ENCODE results near the gene POU2F2.
"Not testable (repeated sequence)": the region's sequence is repeated elsewhere in the genome, so short reads cannot be mapped to it uniquely, and the experiment has no call there.

Gene POU2F2

DNA sequence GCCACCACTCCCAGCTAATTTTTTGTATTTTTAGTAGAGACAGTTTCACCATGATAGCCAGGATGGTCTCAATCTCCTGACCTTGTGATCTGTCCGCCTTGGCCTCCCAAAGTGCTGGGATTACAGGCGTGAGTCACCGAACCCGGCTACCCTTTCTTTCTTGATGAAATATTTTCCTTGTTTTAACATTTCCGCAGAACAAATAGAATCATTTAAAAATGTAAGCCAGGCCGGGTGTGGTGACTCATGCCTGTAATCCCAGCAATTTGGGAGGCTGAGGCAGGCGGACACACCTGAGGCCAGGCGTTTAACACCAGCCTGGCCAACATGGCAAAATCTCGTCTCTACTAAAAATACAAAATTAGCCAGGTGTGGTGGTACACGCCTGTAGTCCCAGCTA, 32.0 kb downstream of the POU2F2 start:
- not testable (repeated sequence) for DNase-seq (ENCODE audit: low read depth, low spot score)

DNA sequence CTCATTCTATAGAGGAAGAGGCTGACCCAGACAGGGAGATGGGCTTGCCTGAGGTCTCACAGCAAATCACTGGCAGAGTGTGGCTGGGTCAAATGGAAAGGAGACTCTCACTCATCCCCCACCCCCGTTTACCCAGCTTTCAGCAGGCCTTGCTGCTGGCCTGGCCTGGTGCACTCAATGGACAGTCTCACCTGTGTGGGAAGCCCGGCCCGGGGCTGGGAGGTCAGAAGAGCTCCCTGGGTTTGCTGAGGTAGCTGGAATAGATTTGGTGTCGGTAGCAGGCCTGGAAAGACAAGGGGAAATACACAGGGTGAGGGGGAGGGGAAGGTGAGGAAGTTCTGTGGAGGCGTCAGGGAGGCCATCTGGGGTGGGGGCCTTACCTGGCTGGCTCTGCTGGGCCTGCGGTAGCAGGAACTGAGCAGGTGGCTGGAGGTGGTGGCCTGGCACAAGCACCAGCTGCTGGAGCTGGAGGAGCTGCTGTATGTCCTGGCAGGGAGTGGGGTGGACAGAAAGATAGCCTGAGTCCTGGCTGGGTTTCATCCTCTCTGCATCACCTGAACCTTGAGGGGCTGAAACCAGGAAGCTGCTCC, 32.8 kb downstream of the POU2F2 start:
- no peak for DNase-seq (ENCODE audit: low read depth, low spot score)

DNA sequence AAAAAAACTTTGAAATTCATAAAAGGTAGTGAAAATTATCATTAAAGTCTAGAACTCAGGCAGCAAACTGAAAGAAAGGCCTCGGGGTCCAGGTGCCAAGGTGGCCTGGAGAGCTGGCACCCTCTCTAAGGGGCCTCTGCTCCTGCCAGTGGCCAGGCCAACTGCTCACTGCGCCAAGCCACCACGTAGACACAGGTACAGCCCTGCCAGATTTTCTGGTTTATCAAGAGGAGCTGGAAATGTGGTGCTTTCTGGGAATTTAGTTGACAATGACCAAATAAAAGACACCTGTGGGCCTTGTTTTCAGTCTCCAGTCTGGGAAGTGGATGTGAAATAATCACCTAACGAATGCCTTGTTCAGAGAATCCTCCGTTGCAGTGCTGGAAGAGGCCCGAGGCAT, 33.5 kb downstream of the POU2F2 start:
- no peak for DNase-seq (ENCODE audit: low read depth, low spot score)

DNA sequence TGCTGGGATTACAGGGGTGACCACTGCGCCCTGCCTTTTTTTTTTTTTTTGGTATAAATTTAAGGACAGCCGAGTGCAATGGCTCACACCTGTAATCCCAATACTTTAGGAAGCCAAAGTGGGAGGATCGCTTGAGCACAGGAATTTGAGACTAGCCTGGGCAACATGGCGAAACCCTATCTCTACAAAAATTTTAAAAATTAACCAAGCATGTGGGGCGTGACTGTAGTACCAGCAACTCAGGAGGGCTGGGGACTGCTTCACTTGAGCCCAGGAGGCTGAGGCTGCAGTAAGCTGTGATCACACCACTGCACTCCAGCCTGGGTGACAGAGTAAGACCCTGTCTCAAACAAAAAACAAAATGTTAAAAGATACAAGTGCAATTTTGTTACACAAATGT, 34.8 kb downstream of the POU2F2 start:
- DNase-seq (ENCODE audit: low read depth, low spot score) = no peak

DNA sequence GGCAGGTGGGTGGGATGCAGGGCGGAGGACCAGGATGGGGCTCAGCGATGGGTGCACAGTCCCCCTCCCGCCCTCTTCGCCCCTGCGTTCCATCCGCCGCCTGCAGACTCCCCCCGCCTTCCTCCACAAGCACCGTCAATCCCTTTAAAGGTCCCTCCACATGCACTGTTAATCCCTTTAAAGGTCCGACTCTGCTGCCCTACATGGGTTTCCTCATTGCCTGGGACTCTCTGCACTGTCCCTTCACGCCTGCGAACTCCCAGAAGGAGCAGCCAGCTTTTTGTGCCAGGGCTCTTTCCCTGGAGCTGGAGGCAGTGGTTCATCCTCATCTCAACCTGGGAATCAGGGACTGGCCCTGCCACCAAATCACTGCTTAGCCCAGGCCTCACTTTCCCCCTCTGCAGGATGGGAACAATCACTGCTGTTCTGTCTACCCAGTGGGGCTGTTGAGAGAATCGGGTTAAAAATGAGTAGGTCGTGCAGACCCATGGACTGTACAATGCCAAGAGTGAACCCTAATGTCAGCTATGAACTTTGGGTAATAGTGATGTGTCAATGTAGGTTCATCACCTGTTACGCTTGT, 35.9 kb downstream of the POU2F2 start:
- no peak for DNase-seq (ENCODE audit: low read depth, low spot score)

DNA sequence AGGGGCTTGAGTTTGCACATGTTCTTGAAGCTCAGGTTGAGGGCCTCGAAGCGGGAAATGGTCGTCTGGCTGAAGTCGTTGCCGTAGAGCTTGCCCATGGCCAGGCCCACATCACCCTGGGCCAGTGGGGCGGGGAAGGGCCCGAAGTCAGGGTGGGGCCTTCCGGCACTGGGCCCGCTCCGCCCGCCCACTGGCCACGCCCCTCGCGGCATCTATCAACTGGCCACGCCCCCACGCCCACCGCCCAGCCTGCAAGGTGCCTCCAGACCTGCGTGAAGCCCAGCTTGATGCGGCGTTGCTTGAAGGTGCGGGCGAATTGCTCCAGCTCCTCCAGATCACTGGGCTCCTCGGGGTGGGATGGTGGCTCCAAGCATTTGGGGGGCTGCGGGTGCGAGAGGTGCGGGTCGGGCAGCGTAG, 36.4 kb downstream of the POU2F2 start:
- DNase-seq (ENCODE audit: low read depth, low spot score) = no peak

DNA sequence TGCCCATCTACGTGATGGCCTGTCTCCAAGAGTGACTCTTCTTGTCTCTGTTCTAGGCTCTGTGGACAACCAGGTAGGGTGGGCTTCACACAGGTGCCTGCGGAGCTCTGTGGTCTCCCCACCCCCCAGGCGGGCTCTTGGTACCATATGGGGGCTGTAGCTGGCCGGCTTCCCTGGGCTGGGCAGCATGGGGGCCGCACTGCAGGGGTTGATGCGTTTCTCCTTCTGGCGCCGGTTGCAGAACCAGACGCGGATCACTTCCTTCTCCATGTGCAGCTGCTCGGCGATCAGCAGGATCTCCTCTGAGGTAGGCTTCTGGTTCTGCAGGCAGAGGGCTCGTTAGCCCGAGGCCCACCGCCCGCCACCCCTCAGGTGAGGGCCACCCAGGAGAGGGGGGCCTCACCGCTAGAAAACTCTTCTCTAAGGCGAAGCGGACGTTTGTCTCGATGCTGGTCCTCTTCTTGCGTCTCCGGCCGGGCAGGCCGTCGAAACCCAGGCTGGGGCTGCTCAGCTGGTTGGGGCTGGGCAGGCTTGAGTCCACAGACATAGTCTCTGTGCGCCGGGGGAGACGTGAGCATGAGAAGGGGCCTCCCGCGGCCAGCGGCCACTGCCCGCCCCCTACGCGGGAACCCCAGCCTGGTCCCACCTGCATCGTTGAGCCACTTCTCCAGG, 37.0 kb downstream of the POU2F2 start:
- no peak for DNase-seq (ENCODE audit: low read depth, low spot score)

DNA sequence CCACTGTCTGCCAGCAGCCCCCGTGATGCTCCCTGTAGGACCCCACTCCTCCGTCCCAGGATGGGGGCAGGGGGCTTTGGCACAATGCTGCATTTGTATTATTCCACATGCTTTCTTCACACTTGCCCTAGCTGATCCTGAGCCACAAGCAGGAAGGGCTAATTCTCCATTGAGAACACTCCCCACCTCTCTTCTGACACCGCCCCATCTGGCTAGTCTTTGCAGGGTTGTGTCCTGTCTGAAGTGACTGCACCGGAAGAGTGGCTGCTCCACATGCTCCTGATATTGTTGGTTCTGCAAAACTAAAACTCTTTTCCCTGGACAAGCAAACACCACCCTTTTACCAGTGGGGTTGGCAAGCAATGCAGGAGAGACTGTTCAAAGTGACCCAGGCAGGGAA, 38.3 kb downstream of the POU2F2 start:
- no peak for DNase-seq (ENCODE audit: low read depth, low spot score)

DNA sequence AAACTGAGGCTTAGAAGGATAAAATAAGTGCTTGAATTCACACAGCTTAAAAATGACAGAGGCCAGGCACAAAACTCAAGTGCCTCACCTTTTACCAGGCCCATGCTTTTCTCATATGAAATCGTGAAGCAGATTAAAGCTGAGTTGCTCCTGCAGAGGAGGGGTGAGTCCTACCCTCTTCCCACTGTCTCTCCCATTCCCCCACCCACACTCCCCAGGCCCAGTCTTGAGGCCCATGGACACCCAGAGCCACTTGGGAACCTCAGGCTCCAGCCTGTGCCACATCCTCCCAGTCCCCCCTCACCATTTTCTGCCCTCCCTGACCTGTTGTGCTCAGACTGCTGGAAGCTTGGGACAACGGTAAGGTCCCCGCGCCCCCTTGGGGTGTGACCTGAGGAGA, 38.7 kb downstream of the POU2F2 start:
- no peak for DNase-seq (ENCODE audit: low read depth, low spot score)

DNA sequence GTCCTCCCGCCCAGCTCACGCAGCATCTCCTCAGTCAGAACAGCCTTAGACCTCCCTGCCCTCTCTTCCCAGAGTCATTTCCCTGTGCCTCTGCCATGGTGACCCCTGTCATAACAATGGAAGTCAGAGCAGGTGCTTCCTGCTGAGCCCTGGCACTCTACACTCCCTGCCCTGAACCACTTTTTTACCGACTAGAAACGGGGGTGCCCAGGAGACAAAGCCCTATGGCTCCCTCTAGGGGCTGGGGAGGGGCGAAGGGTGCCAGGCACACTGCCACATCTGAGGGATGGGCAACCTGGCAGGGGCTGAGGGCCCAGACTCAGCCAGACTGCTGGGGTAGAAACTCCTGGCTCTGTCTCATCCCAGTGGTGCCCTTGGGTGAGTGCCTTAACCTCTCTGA, 39.9 kb downstream of the POU2F2 start:
- no peak for DNase-seq (ENCODE audit: low read depth, low spot score)

DNA sequence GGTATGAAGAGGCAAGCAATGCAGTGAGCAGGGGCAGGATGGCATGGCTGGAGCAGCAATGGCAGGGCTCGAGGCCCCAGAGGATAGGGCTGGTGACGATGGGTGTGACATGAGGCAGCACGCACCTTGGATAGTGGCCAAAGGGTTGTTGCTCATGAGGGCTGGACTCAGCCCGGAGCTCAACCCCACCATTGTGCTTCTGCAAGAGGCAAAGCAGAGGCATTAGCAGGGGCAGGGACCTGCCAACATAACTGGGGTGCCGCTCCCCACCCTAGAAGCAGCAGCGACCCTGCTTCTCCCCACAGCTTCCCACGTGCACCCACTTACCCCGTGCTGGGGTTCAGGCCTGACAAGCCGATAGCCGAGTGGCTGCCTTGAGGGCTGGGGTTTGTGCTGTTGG, 40.5 kb downstream of the POU2F2 start:
- DNase-seq (ENCODE audit: low read depth, low spot score) = no peak

DNA sequence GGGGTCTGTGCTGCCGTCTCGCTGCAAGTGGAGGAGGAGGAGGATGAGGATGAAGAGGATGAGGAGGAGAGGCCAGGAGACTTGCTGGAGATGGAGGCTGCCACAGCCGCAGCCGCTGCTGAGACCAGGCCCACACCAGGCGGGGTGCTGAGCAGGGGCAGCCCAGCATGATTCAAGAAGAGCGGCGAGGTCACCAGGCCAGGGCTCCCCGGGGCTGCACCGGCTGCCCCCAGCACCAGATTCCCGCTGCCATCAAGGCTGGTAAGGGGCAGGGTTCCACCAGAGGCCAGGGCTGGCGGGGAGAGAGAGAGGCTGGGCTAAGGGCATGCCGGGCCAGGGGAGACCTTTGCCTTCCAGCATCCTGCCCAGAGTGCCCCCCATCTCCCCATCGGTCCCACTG, 40.9 kb downstream of the POU2F2 start:
- no peak for DNase-seq (ENCODE audit: low read depth, low spot score)

DNA sequence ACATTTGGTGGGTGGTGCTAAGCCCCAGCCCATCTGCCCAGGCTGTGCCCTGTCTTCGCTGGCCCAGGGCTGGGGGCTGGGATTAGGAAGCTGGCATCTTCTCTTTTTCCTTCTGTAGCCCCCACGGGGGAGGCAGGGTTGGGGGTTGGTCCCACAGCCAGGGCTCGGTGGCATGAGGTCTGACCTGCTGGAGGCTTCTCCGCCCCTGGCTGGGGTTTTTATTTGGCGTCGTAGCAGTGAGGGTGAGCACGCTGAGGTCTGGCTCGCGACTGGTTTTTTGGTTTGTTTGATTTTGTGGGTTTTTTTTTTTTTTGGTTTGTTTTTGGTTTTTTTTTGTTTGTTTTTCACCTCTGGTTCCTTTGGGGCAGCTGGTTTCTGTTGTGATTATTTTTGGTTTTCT, 41.6 kb downstream of the POU2F2 start:
- no peak for DNase-seq (ENCODE audit: low read depth, low spot score)

DNA sequence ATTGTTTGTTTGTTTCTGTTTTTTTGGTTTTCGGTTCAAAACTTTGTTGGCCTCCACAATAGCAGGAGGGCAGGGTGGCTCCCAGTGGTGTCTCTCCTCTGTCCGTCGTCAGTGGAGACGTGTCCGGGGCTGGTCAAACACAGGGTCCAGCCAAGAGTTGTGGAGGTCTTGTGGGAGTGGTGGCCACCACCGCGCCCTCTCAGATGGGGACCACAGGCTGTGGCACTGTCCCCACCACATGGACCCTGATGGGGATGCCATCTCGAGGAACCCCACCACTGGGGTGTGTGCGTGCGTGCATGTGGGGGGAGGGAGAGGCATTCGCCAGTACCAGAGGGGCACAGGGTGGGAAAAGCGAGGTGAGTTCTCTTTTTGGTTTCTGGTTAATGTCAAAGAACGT, 42.5 kb downstream of the POU2F2 start:
- DNase-seq (ENCODE audit: low read depth, low spot score) = no peak

DNA sequence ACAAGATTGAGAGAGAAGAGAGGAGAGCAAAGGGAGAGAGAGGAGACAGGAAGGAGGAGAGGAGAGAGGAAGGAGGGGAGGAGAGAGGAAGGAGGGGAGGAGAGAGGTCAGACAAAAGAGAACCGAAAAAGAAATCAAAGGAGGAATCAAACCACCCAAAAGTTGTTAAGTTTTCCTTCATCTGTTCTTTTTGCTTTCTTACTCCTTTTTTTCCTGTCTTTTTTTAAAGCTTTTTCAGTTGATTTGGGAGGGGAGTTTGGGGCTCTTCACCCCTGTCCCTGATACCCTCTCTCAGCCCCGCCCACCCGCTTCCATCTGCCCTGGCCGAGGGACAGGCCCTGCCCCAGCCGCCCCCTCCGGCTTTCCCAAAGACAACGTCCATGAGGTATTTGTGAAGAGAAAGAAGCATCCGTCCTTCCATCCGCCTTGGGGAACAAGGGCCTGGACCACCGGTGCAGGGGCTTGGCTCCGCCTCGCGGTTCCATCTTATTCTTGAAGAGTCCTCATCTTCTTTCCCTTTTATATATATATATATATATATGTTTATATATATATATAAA, 43.0 kb downstream of the POU2F2 start:
- DNase-seq (ENCODE audit: low read depth, low spot score) = no peak

DNA sequence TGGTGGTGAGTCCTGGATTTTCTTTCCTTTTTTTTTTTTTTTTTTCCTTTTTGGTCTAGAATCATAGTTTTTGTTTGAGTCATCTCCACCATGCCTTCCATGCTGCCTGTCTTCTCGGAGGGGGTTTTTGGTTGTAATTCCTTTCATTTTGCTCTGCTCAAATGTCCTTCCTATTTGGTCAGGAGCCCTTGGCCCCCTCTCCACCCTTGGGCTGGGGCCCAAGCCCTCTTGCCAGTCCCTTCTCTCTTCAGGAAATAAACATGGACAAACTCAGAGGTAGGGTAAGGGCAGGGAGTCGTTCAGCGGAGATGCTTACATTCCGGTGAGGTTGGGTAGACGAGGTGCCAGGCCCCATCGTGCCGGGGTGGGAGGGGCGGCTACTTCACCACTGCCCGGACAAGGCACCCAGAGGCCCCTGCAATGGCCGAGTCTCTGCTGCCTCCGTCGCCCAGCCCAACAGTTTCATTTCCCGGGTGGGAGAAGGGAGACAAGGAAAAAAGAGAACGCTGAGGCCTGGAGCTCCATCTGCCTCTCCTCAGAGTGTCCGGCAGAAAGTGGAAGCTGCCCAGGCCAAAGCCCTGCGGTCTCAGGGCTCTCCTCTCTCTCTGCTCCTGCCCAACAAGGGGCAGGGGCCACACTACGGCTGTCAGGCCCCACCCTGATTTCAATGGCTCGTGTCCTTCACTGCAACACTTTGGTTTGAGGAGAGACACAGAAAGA, 43.6 kb downstream of the POU2F2 start:
- DNase-seq (ENCODE audit: low read depth, low spot score) = no peak

DNA sequence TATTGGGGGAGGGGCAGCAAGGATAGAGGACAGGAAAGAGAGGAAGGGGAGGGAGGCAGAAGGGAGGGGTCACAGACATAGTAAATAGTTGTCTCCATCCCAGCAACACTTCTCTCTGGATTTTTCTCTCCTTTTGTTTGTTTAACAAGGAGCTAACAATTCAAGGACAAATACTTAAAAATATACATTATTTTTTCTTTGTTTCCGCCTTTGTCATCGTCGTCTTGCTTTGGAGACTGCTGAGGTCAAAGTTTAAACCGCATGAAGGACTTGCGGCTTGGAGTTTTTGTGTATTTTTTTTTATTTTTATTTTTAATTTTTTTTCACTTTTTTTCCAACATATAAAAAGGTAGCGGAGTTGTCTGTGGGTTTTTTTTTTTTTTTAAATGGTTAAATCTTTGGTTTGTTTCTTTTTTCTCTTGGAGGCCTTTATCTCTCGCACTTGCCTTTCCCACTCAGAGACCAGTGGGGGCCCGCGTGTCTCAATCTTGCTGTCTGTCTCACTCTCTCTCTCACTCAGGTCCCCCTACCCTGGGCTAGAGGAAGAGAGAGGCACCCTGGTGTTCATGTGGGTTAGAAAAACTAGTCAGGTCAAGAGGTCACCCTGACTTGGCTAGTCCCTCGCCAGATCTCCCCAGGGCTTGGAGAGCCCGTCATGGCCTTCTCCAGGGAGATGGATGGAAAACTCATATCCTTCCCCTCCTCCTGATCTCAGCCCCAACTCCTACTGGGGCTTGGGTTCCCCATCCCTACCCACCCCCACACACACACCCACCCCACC, 45.3 kb downstream of the POU2F2 start:
- no peak for DNase-seq (ENCODE audit: low read depth, low spot score)

DNA sequence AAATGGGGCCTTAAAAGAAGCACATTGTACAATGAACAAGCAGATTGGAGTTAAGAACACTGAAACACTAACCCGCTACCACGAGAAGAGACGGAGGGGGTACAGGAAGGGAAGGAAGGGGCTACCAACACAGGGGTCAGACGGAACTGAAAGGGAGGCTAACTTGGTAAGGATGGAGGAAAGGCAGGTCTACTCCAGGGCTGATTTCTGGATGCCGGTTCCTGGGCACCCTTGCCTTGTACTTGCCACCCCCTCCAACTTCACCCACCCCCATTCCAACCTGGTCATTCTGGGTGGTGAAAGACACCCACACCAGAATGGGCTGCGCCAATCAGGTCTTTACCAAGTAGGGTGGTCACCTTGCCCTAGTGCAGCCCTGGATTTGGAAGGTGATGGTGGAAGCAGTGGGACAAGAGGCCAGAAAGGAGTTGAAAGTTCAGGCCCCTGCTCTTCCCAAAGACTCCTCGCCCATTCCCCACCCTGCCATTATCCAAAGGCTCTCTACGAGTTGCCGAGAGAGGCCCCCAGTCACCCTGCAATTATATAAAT, 46.0 kb downstream of the POU2F2 start:
- no peak for DNase-seq (ENCODE audit: low read depth, low spot score)

DNA sequence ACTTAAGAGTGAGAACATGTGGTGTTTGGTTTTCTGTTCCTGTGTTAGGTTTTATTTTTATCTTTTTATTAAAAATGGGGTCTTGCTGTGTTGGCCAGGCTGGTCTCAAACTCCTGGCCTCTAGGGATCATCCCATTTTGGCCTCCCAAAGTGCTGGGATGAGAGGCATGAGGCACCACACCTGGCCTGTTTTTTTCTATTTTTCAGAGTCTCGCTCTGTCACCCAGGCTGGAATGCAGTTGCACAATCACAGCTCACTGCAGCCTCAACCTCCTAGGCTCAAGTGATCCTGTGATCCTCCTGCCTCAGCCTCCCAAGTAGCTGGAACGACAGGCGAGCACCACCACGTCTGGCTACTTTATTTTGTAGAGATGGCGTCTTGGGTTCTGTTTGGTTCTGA, 48.7 kb downstream of the POU2F2 start:
- DNase-seq (ENCODE audit: low read depth, low spot score) = no peak

DNA sequence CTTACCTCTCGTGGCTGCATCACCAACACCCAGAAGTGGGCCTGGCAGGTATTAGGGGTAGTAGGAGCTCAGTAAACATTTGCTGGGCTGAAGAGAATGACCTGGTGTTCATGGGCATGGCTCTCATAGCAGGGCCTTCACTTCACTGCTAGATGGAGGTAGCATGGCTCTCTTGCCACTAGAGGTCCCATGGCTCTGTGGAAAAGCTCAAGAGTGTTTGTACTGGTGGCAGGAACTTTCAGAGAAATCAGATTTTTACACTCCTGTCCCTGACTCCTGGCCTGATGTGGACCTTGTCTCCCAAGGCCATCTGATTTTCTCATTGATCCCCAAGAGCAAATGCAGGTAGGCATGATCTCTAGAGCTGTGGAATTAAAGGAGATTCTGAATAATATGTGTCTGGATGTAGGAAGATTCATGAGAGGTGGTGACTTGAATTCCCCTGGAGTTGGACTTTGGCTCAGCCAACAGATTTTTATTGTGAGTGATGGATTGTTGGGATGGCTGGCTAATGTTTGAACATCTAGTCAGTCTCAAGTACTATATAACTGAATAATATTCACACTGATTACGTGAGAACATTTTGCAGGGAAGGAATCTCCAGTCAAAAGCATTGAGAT, 50.6 kb downstream of the POU2F2 start:
- no peak for DNase-seq (ENCODE audit: low read depth, low spot score)

DNA sequence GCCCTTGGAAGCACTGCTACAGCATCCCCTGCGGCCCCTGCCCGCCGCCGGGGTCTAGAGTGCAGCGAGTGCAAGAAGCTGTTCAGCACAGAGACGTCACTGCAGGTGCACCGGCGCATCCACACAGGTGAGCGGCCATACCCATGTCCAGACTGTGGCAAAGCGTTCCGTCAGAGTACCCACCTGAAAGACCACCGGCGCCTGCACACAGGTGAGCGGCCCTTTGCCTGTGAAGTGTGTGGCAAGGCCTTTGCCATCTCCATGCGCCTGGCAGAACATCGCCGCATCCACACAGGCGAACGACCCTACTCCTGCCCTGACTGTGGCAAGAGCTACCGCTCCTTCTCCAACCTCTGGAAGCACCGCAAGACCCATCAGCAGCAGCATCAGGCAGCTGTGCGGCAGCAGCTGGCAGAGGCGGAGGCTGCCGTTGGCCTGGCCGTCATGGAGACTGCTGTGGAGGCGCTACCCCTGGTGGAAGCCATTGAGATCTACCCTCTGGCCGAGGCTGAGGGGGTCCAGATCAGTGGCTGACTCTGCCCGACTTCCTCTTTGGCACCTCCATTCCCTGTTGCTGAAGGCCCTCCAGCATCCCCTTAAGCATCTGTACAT, 51.4 kb downstream of the POU2F2 start:
- no peak for DNase-seq (ENCODE audit: low read depth, low spot score)

All from activated naive CD8-positive, alpha-beta T cell treated with anti-CD3 and anti-CD28 coated beads, Interleukin-2, amount 50 U/mL, for 16 hours (primary cell).